Measurements from ENCODE around the gene DLGAP1.

- TF ChIP-seq TCF12 (IDR thresholded peaks at IDR 0.05; ENCODE audit: low read depth, low read length) (no peak), MAX (IDR thresholded peaks at IDR 0.05; ENCODE audit: low read depth, low read length) (no peak), PAX5 (IDR thresholded peaks at IDR 0.05; ENCODE audit: borderline replicate concordance, low read depth, low read length) (no peak), TAF1 (IDR thresholded peaks at IDR 0.05; ENCODE audit: borderline replicate concordance, low read depth, low read length) (no peak), REST (IDR thresholded peaks at IDR 0.05; ENCODE audit: low read depth, low read length) (no peak), CBX5 (IDR thresholded peaks at IDR 0.05; ENCODE audit: low read depth) (no peak)
Measured at GRCh38 chr18:3597409-3598357, 857.4 kb downstream of the DLGAP1 start.
